Activated gamma-delta T cell treated with Interleukin-2 at 50 U/mL for 16 hours (primary cell): ENCODE data around the gene HEBP1.
A peak's percentile ranks its signal among the peaks of the same experiment; 100 is the strongest.

Experiments
- DNase-seq: peaks from one replicate; pipeline ENCODE4 v3.0.0-alpha.2; 2020

HEBP1 gene

DNA sequence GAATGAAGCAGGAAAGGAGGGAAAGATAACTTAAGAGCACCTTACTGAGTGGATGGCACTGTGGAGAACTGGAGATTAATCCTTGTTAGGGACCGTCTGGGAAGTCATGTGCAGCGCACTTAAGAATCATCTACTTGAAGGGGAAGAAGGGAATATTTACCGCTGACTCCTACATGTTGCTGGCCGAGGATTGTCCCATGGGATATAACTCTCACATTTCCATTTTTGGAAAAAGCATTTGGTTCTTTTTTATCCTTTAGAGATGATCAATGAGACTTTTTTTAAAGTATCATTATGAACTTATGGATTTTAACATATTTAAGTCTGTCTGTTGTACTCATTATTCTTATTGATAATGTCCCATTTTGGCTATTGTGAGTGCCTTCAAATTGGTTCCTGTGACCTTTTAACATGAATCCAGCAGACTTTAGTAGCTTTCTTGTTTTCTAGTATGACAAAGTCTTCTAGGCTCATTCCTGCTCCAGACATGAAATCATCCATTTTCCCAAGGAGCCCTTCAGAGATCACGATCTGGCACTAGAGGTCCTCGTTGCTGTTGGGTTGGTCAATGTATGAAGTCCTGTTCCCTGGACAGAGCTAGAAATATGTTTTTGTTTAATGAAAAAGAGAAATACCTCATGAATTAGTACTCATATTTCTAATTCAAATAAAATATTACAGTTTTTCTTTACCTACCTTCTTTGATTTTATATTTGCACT lies 23.9 kb upstream of the HEBP1 start:
- DNase-seq, result no peak

DNA sequence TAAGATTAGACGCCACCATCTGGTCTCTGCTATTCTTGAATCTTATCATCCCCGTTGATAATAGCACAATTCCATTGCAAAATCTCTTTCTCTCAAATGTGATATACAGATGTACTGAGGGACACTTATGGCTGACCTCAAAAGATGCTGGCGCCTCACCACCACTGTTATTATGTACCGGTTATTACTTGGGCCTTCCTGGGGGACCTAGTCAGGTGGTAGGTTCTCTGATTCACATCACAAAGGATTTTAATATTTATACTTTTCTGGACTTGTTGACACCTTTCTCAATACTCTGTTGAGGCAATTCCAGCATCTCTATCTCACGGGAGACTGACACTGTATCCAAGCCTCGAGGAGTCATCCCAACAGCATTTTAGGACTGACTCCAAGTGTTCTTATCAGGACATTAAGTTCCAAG lies 22.8 kb upstream of the HEBP1 start:
- DNase-seq, result no peak

GRCh38 chr12:13011098-13011497 lies 11.0 kb upstream of the HEBP1 start:
- DNase-seq, result no peak

- DNase-seq, result no peak
Measured at GRCh38 chr12:13008741-13009380, 8.8 kb upstream of the HEBP1 start.

DNA sequence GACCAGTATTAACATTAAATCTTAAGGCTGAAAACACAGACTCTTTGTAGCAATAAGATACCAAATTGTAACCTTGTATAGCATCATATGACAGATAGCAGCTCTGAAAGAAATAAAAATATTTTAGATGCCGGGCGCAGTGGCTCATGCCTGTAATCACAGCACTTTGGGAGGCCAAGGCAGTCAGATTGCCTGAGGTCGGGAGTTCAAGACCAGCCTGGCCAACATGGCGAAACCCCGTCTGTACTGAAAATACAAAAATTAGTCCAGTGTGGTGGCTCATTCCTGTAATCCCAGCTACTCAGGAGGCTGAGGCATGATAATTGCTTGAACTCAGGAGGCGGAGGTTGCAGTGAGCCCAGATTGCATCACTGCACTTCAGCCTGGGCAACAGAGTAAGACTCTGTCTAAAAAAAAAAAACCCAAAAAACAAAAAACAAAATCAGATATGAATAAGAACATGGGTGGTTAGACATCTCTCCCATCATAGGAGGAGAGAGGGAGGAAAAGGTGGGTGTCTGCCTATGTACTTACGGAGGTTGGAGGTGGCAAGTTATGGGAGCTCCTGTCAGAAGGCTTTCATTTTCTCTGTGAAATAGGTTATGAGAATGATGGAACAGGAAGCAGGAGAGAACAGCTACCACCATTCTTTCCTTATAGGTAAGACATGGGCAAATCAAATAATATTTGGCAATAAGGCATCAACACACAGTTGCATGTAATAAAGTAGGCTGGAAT lies 7.6 kb upstream of the HEBP1 start:
- DNase-seq, result no peak

GRCh38 chr12:13005649-13006048 lies 5.6 kb upstream of the HEBP1 start:
- DNase-seq, result no peak

GRCh38 chr12:13004986-13005385 lies 4.9 kb upstream of the HEBP1 start:
- no peak for DNase-seq

DNA sequence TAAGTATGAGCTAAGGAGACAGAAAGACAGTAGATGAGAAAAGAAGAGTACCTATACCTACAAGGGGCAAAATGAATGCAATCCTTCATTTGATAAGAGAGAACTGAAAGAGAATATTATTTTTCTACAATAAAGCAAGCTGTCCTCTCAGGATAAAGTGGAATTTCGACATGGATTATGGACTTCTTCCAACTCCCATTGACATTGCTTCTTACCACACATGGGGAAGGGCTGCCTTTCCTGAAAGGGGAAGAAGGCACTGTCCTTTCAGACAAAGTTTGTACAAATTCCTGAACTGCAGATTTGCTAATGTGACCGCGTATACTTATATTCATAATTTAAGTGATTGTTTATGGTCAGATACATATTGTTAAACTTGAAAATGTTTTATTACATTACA lies 4.3 kb upstream of the HEBP1 start:
- DNase-seq, result no peak

GRCh38 chr12:13002301-13003097 lies 2.4 kb upstream of the HEBP1 start:
- no peak for DNase-seq

GRCh38 chr12:13001775-13002040 lies 1.6 kb upstream of the HEBP1 start:
- DNase-seq, result no peak

GRCh38 chr12:13000925-13001774 lies 1.1 kb upstream of the HEBP1 start:
- DNase-seq, result peak; percentile 25

GRCh38 chr12:13000616-13000924 lies 505 bp upstream of the HEBP1 start:
- no peak for DNase-seq

- no peak for DNase-seq
Measured at GRCh38 chr12:12999271-12999958, 650 bp downstream of the HEBP1 start.

GRCh38 chr12:12998248-12998647 lies 1.8 kb downstream of the HEBP1 start:
- DNase-seq, result no peak

- DNase-seq, result no peak
Measured at GRCh38 chr12:12997734-12998133, 2.3 kb downstream of the HEBP1 start.

- DNase-seq, result no peak
Measured at GRCh38 chr12:12997156-12997555, 2.9 kb downstream of the HEBP1 start.

DNA sequence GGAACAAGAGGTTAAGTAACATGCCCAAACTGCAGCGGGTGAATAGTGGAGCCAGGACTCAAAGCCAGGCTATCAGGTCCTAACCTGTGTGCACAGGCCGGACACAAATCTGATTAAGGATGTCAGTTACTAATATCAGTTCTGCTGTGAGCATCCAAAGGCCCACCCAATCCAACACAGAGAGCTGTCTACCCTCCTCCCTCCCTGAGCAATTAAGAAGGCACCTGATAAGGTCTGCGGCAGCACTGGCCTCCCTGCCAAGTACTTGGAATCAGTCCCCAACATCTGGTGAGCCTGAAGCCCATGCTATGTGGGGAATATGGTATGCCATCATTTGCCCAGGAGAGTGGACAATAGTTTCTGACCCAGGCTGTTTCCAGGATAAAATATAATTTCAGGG lies 3.9 kb downstream of the HEBP1 start:
- DNase-seq, result no peak

DNA sequence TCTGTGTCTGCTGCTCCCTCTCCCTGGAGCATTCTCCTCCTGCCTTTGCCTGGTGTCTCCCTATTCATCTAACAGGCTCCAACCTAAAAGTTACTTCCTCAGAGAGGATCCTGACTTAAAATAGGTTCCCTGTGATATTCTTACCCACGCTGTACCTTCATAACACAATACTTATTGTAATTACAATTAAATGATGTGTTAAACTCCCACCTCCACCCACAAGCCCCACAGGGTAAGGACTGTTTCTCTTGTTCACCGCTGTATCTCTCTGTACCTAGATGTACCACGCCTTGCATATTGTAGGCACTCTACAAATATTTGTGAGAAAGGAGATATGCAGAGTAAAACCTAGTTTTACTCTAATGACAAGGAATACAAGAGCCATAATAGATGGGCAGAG lies 5.0 kb downstream of the HEBP1 start:
- no peak for DNase-seq

DNA sequence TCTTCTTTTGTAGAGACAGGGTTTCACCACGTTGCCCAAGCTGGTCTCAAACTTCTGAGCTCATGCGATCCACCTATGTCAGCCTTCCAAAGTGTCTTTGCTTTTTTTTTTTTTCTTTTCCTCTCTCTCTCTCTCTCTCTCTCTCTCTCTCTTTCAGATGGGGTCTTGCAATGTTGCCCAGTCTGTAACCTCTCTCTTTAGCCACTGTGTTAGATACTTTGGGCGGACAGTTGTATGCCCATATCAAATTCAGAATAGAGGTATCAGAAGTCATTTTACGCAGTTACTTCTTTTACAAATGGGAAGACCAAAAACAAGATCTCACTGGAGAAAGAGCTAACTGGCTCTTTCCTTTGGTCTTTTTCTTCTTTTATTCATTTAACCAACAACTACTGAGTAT lies 6.7 kb downstream of the HEBP1 start:
- DNase-seq, result no peak

DNA sequence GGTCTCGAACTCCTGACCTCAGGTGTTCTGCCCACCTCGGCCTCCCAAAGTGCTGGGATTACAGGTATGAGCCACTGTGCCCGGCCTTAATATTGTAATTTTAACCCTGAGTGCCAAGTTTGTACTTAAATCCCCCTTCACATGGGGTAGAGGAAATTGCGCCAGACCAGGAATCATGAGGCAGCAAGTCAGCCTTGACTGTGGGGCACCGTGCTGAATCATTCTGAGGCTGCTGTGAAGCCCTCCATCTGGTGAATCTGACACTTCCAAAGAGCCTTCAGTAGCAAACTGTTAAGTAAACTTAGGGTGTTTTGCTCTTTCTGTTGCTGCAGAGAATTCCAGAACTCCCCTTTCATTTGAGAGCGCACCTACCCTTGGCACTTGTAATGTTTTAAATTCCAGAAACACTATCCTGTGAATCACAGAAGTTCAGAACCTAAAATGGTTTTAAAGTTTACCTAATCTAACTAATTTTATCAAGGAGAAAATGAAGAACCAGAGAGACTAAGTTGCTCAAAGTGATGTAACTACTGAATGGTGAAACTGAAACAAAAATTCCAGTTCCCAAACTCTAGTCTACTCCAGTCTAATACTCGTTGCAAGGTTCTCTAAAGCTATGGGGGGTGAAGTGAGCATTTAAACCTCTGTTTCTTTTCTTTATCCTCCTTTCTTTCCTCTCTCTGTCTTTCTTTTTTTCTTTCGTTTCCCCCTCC lies 7.5 kb downstream of the HEBP1 start:
- DNase-seq, result no peak

- DNase-seq, result no peak
Measured at GRCh38 chr12:12990700-12991468, 9.2 kb downstream of the HEBP1 start.
